ENCODE data around the gene SUSD3. TPM values are rescaled to one million over a fixed set of nuclear protein-coding genes. Genes with fewer than 3 reads are reported as not detected.
"Not testable (repeated sequence)": the region's sequence is repeated elsewhere in the genome, so short reads cannot be mapped to it uniquely, and the experiment has no call there.

SUSD3 gene
- 0.27 and 0.32 TPM in 2 replicates for total RNA-seq (2014; rRNA removed; shearing (Covaris generic))
- polyA plus RNA-seq (2014; cell fraction: nucleus; rRNA removed) = 0.53 TPM in 2 replicates

- no peak for DNase-seq (ENCODE audit: extremely low read depth, low read depth)
These were observed at the start of gene SUSD3 for GRCh38 chr9:93058355-93059010. TSS of gene SUSD3 (plus strand) at chr9:93058701. CDS start at chr9:93058743, 42 bp downstream.

GRCh38 chr9:93009337-93010015 is 49.0 kb upstream of the SUSD3 start:
- no peak for DNase-seq (ENCODE audit: extremely low read depth, low read depth)

- DNase-seq (ENCODE audit: extremely low read depth, low read depth) = no peak
These were observed 48.4 kb upstream of the SUSD3 start for GRCh38 chr9:93010056-93010455.

GRCh38 chr9:93010704-93011103 is 47.8 kb upstream of the SUSD3 start:
- DNase-seq (ENCODE audit: extremely low read depth, low read depth) = no peak

GRCh38 chr9:93011114-93011513 is 47.4 kb upstream of the SUSD3 start:
- DNase-seq (ENCODE audit: extremely low read depth, low read depth) = no peak

GRCh38 chr9:93012963-93013855 is 45.3 kb upstream of the SUSD3 start:
- DNase-seq (ENCODE audit: extremely low read depth, low read depth) = no peak

GRCh38 chr9:93013856-93014582 is 44.5 kb upstream of the SUSD3 start:
- no peak for DNase-seq (ENCODE audit: extremely low read depth, low read depth)

GRCh38 chr9:93015190-93015589 is 43.3 kb upstream of the SUSD3 start:
- not testable (repeated sequence) for DNase-seq (ENCODE audit: extremely low read depth, low read depth)

- no peak for DNase-seq (ENCODE audit: extremely low read depth, low read depth)
These were observed 40.9 kb upstream of the SUSD3 start for GRCh38 chr9:93017621-93018020.

- no peak for DNase-seq (ENCODE audit: extremely low read depth, low read depth)
These were observed 38.4 kb upstream of the SUSD3 start for GRCh38 chr9:93020151-93020550.

- no peak for DNase-seq (ENCODE audit: extremely low read depth, low read depth)
These were observed 37.5 kb upstream of the SUSD3 start for GRCh38 chr9:93020771-93021670.

GRCh38 chr9:93022066-93022465 is 36.4 kb upstream of the SUSD3 start:
- no peak for DNase-seq (ENCODE audit: extremely low read depth, low read depth)

GRCh38 chr9:93022721-93023520 is 35.6 kb upstream of the SUSD3 start:
- DNase-seq (ENCODE audit: extremely low read depth, low read depth) = no peak

- no peak for DNase-seq (ENCODE audit: extremely low read depth, low read depth)
These were observed 35.0 kb upstream of the SUSD3 start for GRCh38 chr9:93023521-93023815.

GRCh38 chr9:93024646-93024910 is 33.9 kb upstream of the SUSD3 start:
- DNase-seq (ENCODE audit: extremely low read depth, low read depth) = no peak

- no peak for DNase-seq (ENCODE audit: extremely low read depth, low read depth)
These were observed 33.4 kb upstream of the SUSD3 start for GRCh38 chr9:93024986-93025630.

- no peak for DNase-seq (ENCODE audit: extremely low read depth, low read depth)
These were observed 32.8 kb upstream of the SUSD3 start for GRCh38 chr9:93025736-93026135.

GRCh38 chr9:93026640-93027039 is 31.9 kb upstream of the SUSD3 start:
- DNase-seq (ENCODE audit: extremely low read depth, low read depth) = no peak

- no peak for DNase-seq (ENCODE audit: extremely low read depth, low read depth)
These were observed 30.8 kb upstream of the SUSD3 start for GRCh38 chr9:93027750-93028149.
